Ishikawa (cell line): ENCODE results near the gene VPS37B.

ENCODE experiments used
- CEBPB ChIP-seq: IDR thresholded peaks from 2 replicates; pipeline ENCODE4 v1.6.1; 2012
- CREB1 ChIP-seq: IDR thresholded peaks from 2 replicates; pipeline ENCODE4 v1.6.1; 2012; ENCODE audit warnings: low read depth
- EGR1 ChIP-seq: IDR thresholded peaks from 2 replicates; pipeline ENCODE4 v1.6.1; 2012
- EP300 ChIP-seq: IDR thresholded peaks from 2 replicates; pipeline ENCODE4 v1.6.1; 2012; ENCODE audit warnings: borderline replicate concordance
- FOXM1 ChIP-seq: IDR thresholded peaks from 2 replicates; pipeline ENCODE4 v1.6.1; 2012; ENCODE audit warnings: low read depth, borderline replicate concordance
- NFIC ChIP-seq: IDR thresholded peaks from 2 replicates; pipeline ENCODE4 v1.6.1; 2012
- RAD21 ChIP-seq: IDR thresholded peaks from 2 replicates; pipeline ENCODE4 v1.6.1; 2012; ENCODE audit warnings: low read depth
- TAF1 ChIP-seq: IDR thresholded peaks from 2 replicates; pipeline ENCODE4 v1.6.1; 2012; ENCODE audit warnings: low read depth, mild to moderate bottlenecking
- TCF12 ChIP-seq: IDR thresholded peaks from 2 replicates; pipeline ENCODE4 v1.6.1; 2012; ENCODE audit warnings: low read depth
- TEAD4 ChIP-seq: IDR thresholded peaks from 2 replicates; pipeline ENCODE4 v1.6.1; 2012
- YY1 ChIP-seq: IDR thresholded peaks from 2 replicates; pipeline ENCODE4 v1.6.1; 2012; ENCODE audit warnings: low read depth
- ZBTB7A ChIP-seq: IDR thresholded peaks from 2 replicates; pipeline ENCODE4 v1.6.1; 2012; ENCODE audit warnings: low read depth
- TF ChIP-seq, protein P1 (sequence below): IDR thresholded peaks from 2 replicates; pipeline ENCODE4 v1.6.1; 2012
- TF ChIP-seq, protein P2 (sequence below): IDR thresholded peaks from 2 replicates; pipeline ENCODE4 v1.6.1; 2012; ENCODE audit warnings: low read depth, mild to moderate bottlenecking

DNA sequence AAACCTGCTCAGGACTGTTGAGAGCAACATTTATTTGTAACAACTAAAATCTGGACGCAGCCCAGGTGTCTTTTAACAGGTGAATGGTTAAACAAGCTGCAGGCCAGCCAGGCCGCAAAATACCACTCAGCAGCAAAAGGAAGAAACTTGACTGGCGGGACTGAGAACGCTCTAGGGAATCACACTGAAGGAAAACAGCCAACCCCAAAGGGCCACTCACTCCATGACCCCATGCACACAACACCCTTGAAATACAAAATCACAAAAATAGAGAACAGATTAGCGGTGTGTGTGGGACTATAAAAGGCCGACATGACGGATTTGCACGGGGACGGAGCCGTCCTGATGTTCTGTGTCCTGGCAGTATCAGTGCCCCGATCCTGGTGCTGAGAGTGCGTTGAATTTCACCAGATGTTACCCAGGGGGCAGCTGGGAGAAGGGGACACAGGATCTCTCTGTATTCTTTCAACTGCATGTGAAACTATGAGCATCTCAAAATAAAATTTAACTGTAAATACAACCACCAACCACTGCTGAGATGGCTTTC lies 23.0 kb downstream of the VPS37B start:
- TF ChIP-seq, protein P1, sequence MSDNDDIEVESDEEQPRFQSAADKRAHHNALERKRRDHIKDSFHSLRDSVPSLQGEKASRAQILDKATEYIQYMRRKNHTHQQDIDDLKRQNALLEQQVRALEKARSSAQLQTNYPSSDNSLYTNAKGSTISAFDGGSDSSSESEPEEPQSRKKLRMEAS: no peak
- TF ChIP-seq EP300 (no peak), TCF12 (no peak), CREB1 (no peak), RAD21 (no peak), TAF1 (no peak), CEBPB (no peak), TEAD4 (no peak), YY1 (no peak), EGR1 (no peak), NFIC (no peak), FOXM1 (no peak), ZBTB7A (no peak)
- TF ChIP-seq, protein P2, sequence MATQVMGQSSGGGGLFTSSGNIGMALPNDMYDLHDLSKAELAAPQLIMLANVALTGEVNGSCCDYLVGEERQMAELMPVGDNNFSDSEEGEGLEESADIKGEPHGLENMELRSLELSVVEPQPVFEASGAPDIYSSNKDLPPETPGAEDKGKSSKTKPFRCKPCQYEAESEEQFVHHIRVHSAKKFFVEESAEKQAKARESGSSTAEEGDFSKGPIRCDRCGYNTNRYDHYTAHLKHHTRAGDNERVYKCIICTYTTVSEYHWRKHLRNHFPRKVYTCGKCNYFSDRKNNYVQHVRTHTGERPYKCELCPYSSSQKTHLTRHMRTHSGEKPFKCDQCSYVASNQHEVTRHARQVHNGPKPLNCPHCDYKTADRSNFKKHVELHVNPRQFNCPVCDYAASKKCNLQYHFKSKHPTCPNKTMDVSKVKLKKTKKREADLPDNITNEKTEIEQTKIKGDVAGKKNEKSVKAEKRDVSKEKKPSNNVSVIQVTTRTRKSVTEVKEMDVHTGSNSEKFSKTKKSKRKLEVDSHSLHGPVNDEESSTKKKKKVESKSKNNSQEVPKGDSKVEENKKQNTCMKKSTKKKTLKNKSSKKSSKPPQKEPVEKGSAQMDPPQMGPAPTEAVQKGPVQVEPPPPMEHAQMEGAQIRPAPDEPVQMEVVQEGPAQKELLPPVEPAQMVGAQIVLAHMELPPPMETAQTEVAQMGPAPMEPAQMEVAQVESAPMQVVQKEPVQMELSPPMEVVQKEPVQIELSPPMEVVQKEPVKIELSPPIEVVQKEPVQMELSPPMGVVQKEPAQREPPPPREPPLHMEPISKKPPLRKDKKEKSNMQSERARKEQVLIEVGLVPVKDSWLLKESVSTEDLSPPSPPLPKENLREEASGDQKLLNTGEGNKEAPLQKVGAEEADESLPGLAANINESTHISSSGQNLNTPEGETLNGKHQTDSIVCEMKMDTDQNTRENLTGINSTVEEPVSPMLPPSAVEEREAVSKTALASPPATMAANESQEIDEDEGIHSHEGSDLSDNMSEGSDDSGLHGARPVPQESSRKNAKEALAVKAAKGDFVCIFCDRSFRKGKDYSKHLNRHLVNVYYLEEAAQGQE: no peak
